H1 (cell line): ENCODE data around the gene GLIPR2. TPM values are rescaled to one million over a fixed set of nuclear protein-coding genes. Genes with fewer than 3 reads are reported as not detected.
A peak's percentile ranks its signal among the peaks of the same experiment; 100 is the strongest.

Experiments used
- CTCF ChIA-PET: fragments of 300-600 bp; sonication (Branson Sonifier 250); formaldehyde crosslinking; loops from one replicate; lab custom pipeline; 2021; ENCODE audit not compliant: partially characterized antibody; lab: Charles Lee
- POLR2A ChIA-PET: fragments of 300-600 bp; sonication (Branson Sonifier 250); formaldehyde crosslinking; loops from one replicate; lab custom pipeline; 2021; ENCODE audit warnings: inconsistent platforms; ENCODE audit not compliant: partially characterized antibody; lab: Charles Lee
- DNase-seq, 2 experiments: peaks; one replicate each; pipeline versions ENCODE4 v3.0.0 to v3.0.0-alpha.2; 2010 to 2022; ENCODE audit warnings: low spot score in 2 of 2, low read depth in 1 of 2, mixed read lengths in 1 of 2
- FAIRE-seq: peaks from 2 replicates; lab custom pipeline; 2011; peaks lifted over from hg19 to GRCh38; lab: Jason Lieb, UNC
- H2AFZ ChIP-seq: 2 replicates; pipeline ENCODE4 v1.8.1; 2012; ENCODE audit warnings: low read length, inconsistent platforms
- H2AK5ac ChIP-seq: 2 replicates; pipeline ENCODE4 v1.6.1; 2013; ENCODE audit warnings: low read depth, low read length
- H2BK120ac ChIP-seq: replicated peaks from 2 replicates; pipeline ENCODE3; 2013; ENCODE audit warnings: low read depth, low read length, inconsistent platforms
- H2BK12ac ChIP-seq: 2 replicates; pipeline ENCODE4 v1.6.1; 2013; ENCODE audit warnings: low read depth, low read length
- H2BK15ac ChIP-seq: 2 replicates; pipeline ENCODE4 v1.6.1; 2013; ENCODE audit warnings: low read length
- H2BK20ac ChIP-seq: 2 replicates; pipeline ENCODE4 v1.6.1; 2013; ENCODE audit warnings: low read length
- H2BK5ac ChIP-seq: 2 replicates; pipeline ENCODE4 v1.6.1; 2013; ENCODE audit warnings: low read depth, low read length
- H3K14ac ChIP-seq: 2 replicates; pipeline ENCODE4 v1.6.1; 2013; ENCODE audit warnings: inconsistent platforms; ENCODE audit not compliant: insufficient read length
- H3K18ac ChIP-seq: 2 replicates; pipeline ENCODE4 v1.6.1; 2013; ENCODE audit warnings: low read length; ENCODE audit errors: extremely low read depth
- H3K23ac ChIP-seq: 2 replicates; pipeline ENCODE4 v1.6.1; 2013; ENCODE audit warnings: inconsistent platforms; ENCODE audit not compliant: insufficient read length
- H3K23me2 ChIP-seq: 2 replicates; pipeline ENCODE4 v1.6.1; 2013; ENCODE audit warnings: low read depth, low read length
- H3K27ac ChIP-seq: 2 replicates; pipeline ENCODE4 v1.6.1; 2011; ENCODE audit warnings: low read depth, low read length, inconsistent platforms
- H3K27me3 ChIP-seq, 4 experiments: replicated peaks in 1 of 4; 1 replicate in 1 of 4; 2 replicates in 3 of 4; pipeline versions ENCODE4 v1.6.1 to v1.8.1; 2011 to 2013; ENCODE audit warnings: low read length in 3 of 4, mild to moderate bottlenecking in 3 of 4, inconsistent platforms in 2 of 4, mixed read lengths in 2 of 4, moderate library complexity in 1 of 4; ENCODE audit not compliant: control insufficient read depth in 3 of 4, insufficient read depth in 3 of 4; ENCODE audit errors: extremely low read depth in 1 of 4
- H3K36me3 ChIP-seq, 4 experiments: 2 replicates each; pipeline versions ENCODE4 v1.6.1 to v1.8.1; 2011 to 2013; ENCODE audit warnings: mild to moderate bottlenecking in 4 of 4, low read length in 3 of 4, moderate library complexity in 2 of 4, control low read depth in 1 of 4, inconsistent platforms in 1 of 4; ENCODE audit not compliant: insufficient read depth in 4 of 4, control insufficient read depth in 2 of 4
- H3K4ac ChIP-seq: replicated peaks from 2 replicates; pipeline ENCODE3; 2013; ENCODE audit warnings: low read length, low read depth, mixed read lengths, inconsistent platforms; ENCODE audit not compliant: insufficient read length
- H3K4me1 ChIP-seq, 4 experiments: replicated peaks in 1 of 4; 1 replicate in 1 of 4; 2 replicates in 3 of 4; pipeline versions ENCODE4 v1.6.1 to v1.8.1; 2011 to 2013; ENCODE audit warnings: low read length in 3 of 4, inconsistent platforms in 2 of 4, mixed read lengths in 1 of 4; ENCODE audit not compliant: insufficient read depth in 4 of 4, control insufficient read depth in 3 of 4
- H3K4me2 ChIP-seq, 2 experiments: 2 replicates each; pipeline versions ENCODE4 v1.6.1 to v1.8.1; 2011 to 2013; ENCODE audit warnings: low read depth in 2 of 2, low read length in 2 of 2, control low read depth in 1 of 2, inconsistent platforms in 1 of 2, mild to moderate bottlenecking in 1 of 2; ENCODE audit not compliant: insufficient read depth in 1 of 2
- H3K4me3 ChIP-seq, 4 experiments: fragments of 200-600, 300-600 bp in 1 of 4; sonication (generic), shearing (Covaris generic), sonication (Bioruptor Twin) in 1 of 4; 2 replicates each; pipeline versions ENCODE4 v1.5.1 to v1.8.1; 2011 to 2016; ENCODE audit warnings: low read length in 4 of 4, low read depth in 3 of 4, control low read depth in 2 of 4, inconsistent platforms in 2 of 4, mild to moderate bottlenecking in 2 of 4, mixed read lengths in 1 of 4, moderate library complexity in 1 of 4; ENCODE audit not compliant: insufficient read depth in 2 of 4; ENCODE audit errors: extremely low read depth in 1 of 4
- H3K56ac ChIP-seq: replicated peaks from 2 replicates; pipeline ENCODE3; 2013; ENCODE audit warnings: low read depth, mild to moderate bottlenecking, mixed read lengths, low read length, inconsistent platforms; ENCODE audit not compliant: insufficient read length
- H3K79me1 ChIP-seq: 2 replicates; pipeline ENCODE4 v1.6.1; 2013; ENCODE audit warnings: low read depth, low read length, control low read depth
- H3K79me2 ChIP-seq, 2 experiments: 2 replicates each; pipeline versions ENCODE4 v1.6.1 to v1.8.1; 2012 to 2013; ENCODE audit warnings: low read length in 2 of 2, mild to moderate bottlenecking in 2 of 2, inconsistent platforms in 1 of 2; ENCODE audit not compliant: insufficient read depth in 2 of 2, control insufficient read depth in 1 of 2
- H3K9ac ChIP-seq, 4 experiments: replicated peaks in 1 of 4; 1 replicate in 1 of 4; 2 replicates in 3 of 4; pipeline versions ENCODE4 v1.6.1 to v1.8.1; 2011 to 2013; ENCODE audit warnings: low read depth in 3 of 4, low read length in 3 of 4, control low read depth in 2 of 4, mild to moderate bottlenecking in 2 of 4, moderate library complexity in 2 of 4, inconsistent platforms in 1 of 4; ENCODE audit errors: extremely low read depth in 1 of 4
- H3K9me3 ChIP-seq, 2 experiments: 2 replicates each; pipeline versions ENCODE4 v1.6.1 to v1.8.1; 2012 to 2013; ENCODE audit warnings: mild to moderate bottlenecking in 2 of 2, moderate library complexity in 2 of 2, control low read depth in 1 of 2, inconsistent platforms in 1 of 2, low read depth in 1 of 2, low read length in 1 of 2, mixed read lengths in 1 of 2; ENCODE audit not compliant: insufficient read depth in 2 of 2
- H4K20me1 ChIP-seq, 2 experiments: replicated peaks in 1 of 2; 2 replicates each; pipeline versions ENCODE3 to v1.8.1; 2011 to 2013; ENCODE audit warnings: inconsistent platforms in 2 of 2, low read length in 2 of 2, mild to moderate bottlenecking in 1 of 2; ENCODE audit not compliant: insufficient read depth in 2 of 2, control insufficient read depth in 1 of 2
- H4K5ac ChIP-seq: 2 replicates; pipeline ENCODE4 v1.6.1; 2013; ENCODE audit warnings: low read length, low read depth, mixed read lengths, inconsistent platforms; ENCODE audit not compliant: insufficient read length
- H4K8ac ChIP-seq: 2 replicates; pipeline ENCODE4 v1.8.0; 2013; ENCODE audit warnings: mild to moderate bottlenecking, moderate library complexity, low read length, inconsistent platforms; ENCODE audit not compliant: insufficient read depth; ENCODE audit errors: extremely low read depth
- H4K91ac ChIP-seq: replicated peaks from 2 replicates; pipeline ENCODE3; 2013; ENCODE audit warnings: low read length, mixed read lengths, inconsistent platforms; ENCODE audit not compliant: insufficient read length
- HDAC2 ChIP-seq, 2 experiments: fragments of 300-600 bp in 1 of 2; sonication (generic) in 1 of 2; IDR thresholded peaks; 2 replicates each; pipeline ENCODE4 v1.6.1; 2011 to 2012; ENCODE audit warnings: low read depth in 2 of 2, low read length in 2 of 2, mild to moderate bottlenecking in 2 of 2, moderate library complexity in 2 of 2, borderline replicate concordance in 1 of 2, inconsistent platforms in 1 of 2
- RNF2 ChIP-seq: fragments of 200-900, 300-1000 bp; sonication (generic); IDR thresholded peaks from 2 replicates; pipeline ENCODE4 v1.7.1; 2016; ENCODE audit warnings: borderline replicate concordance, low read depth, mild to moderate bottlenecking, antibody characterized with exemption, low read length; ENCODE audit not compliant: poor library complexity, severe bottlenecking; ENCODE audit errors: missing control alignments
- SIN3A ChIP-seq, 2 experiments: IDR thresholded peaks in 1 of 2; conservative IDR thresholded peaks in 1 of 2; 2 replicates each; pipeline ENCODE4 v1.6.1; 2011 to 2012; ENCODE audit warnings: low read length in 2 of 2, improper control_type of control experiment in 1 of 2, low read depth in 1 of 2, mild to moderate bottlenecking in 1 of 2
- SIX5 ChIP-seq: IDR thresholded peaks from 2 replicates; pipeline ENCODE4 v1.6.1; 2011; ENCODE audit warnings: mild to moderate bottlenecking, low read depth, low read length
- SP1 ChIP-seq: IDR thresholded peaks from 2 replicates; pipeline ENCODE4 v1.6.1; 2011; ENCODE audit warnings: low read depth, low read length
- WGBS, 2 experiments: shearing (Covaris generic) in 1 of 2; methylation state at CpG; one replicate each; pipeline versions ENCODE4 v1.1.6 to v1.1.7; 2013 to 2015; ENCODE audit warnings: low lambda C conversion rate in 2 of 2, mixed read lengths in 2 of 2, inconsistent platforms in 1 of 2, low coverage in 1 of 2, missing lambda C conversion rate in 1 of 2; ENCODE audit not compliant: insufficient replicate concordance in 2 of 2, insufficient coverage in 1 of 2, insufficient read length in 1 of 2; ENCODE audit errors: extremely low coverage in 1 of 2, missing lambda C conversion rate in 1 of 2; 5-methylcytosine and 5-hydroxymethylcytosine counted together
- polyA plus RNA-seq, 7 experiments: library from polyadenylated mRNA; depleted of rRNA in 3 of 7; stranded (reverse) in 5 of 7; unstranded in 2 of 7; fragments of >200 nt in 5 of 7; fragments of 200-250 nt in 2 of 7; gene quantifications; 1 replicate in 5 of 7; 2 replicates in 1 of 7; 4 replicates in 1 of 7; pipeline versions ENCODE4 v1.2.1 to v1.2.3, GENCODE V29; 2011 to 2013; ENCODE audit warnings: missing spikeins in 2 of 7, mixed read lengths in 2 of 7
- total RNA-seq: library from RNA; stranded (reverse); fragmentation: NEBNext Ultra II Directional; extraction: Animal tissue kit (Norgen Biotek cat#: 25700); gene quantifications from 2 replicates; pipeline ENCODE4 v1.2.1, GENCODE V29; 2021

Gene GLIPR2
- total and polyA plus RNA-seq, 2 of the 8 experiments (the other 6 are each of a cell fraction or from before 2014, with no cell fraction given), result 7.9 to 12.0 TPM

- H3K4me2 ChIP-seq, result no peak overlapping the region
- DNase-seq, result no peak
- CTCF ChIA-PET, result interaction anchor here (1.0 to 5.3 kb wide), 4 partner anchors 10 to 48 kb away, joined by 3 to 48 read pairs (median 6); no protein-coding TSS in a partner anchor
Observed at GRCh38 chr9:36151316-36152210, 15.0 kb downstream of the GLIPR2 start.

More at GRCh38 chr9:36151316-36152210, 15.0 kb downstream of the GLIPR2 start:
- H3K14ac ChIP-seq, result no peak overlapping the region
- H3K9me3 ChIP-seq, result peaks cover 5% of the 10 kb centered on the region in 2 experiments
- no peak for FAIRE-seq
- H3K27ac ChIP-seq, result no peak overlapping the region
- H3K27me3 ChIP-seq, result no peaks in the 10 kb centered on the region
- H3K23me2 ChIP-seq, result no peaks in the 10 kb centered on the region
- no peaks in the 10 kb centered on the region for H4K20me1 ChIP-seq
- no peak overlapping the region for H3K23ac ChIP-seq
- no peak overlapping the region for H4K5ac ChIP-seq
- no peak overlapping the region for H2BK120ac ChIP-seq
- H3K4me3 ChIP-seq, result no peak overlapping the region
- no peak overlapping the region for H3K4ac ChIP-seq
- H4K8ac ChIP-seq, result no peak overlapping the region
- H3K9ac ChIP-seq, result no peak overlapping the region
- no peaks in the 10 kb centered on the region for H3K79me2 ChIP-seq
- POLR2A ChIA-PET, result interaction anchor here (0.6 to 3.6 kb wide), 3 partner anchors 8 to 33 kb away, joined by 3 to 18 read pairs (median 7); no protein-coding TSS in a partner anchor
- H2BK15ac ChIP-seq, result no peak overlapping the region
- 0 out of 2 replicates have a peak overlapping the region, but pooled peaks have one; percentile 9 for H2BK12ac ChIP-seq
- no peak overlapping the region for H2AK5ac ChIP-seq
- H2AFZ ChIP-seq, result no peak overlapping the region
- WGBS, 2 experiments, result 88% methylated on average over 14 of the region's 14 CpGs; no CpG with 5 or more reads in 1 of the 2 experiments
- no peak overlapping the region for H2BK5ac ChIP-seq
- no peaks in the 10 kb centered on the region for H3K79me1 ChIP-seq
- H3K56ac ChIP-seq, result no peak overlapping the region
- no peak overlapping the region for H2BK20ac ChIP-seq
- H3K36me3 ChIP-seq, result peaks cover 0 to 4% (median 0%) of the 10 kb centered on the region in 4 experiments; a peak in 2 of 8 replicates
- peak overlapping the region; percentile 74 for H4K91ac ChIP-seq
- H3K4me1 ChIP-seq, result peaks cover 0 to 4% (median 0%) of the 10 kb centered on the region in 4 experiments; a peak in 1 of 7 replicates
- TF ChIP-seq SIN3A (conservative IDR thresholded peaks at IDR 0.05 in 1 of 2, IDR thresholded peaks at IDR 0.05 in 1 of 2; ENCODE audit: low read depth in 1 of 2, low read length in 2 of 2), result no peak
- TF ChIP-seq RNF2, result no peak
- no peak for TF ChIP-seq SIX5
- TF ChIP-seq SP1, result no peak
- TF ChIP-seq HDAC2 (IDR thresholded peaks at IDR 0.05; ENCODE audit: borderline replicate concordance in 1 of 2, low read depth in 2 of 2, low read length in 2 of 2), result no peak
- TF ChIP-seq, all 59 proteins: peak for 0
- no peak overlapping the region for H3K18ac ChIP-seq
